ENCODE results near the gene SCLY.

Gene SCLY

DNA sequence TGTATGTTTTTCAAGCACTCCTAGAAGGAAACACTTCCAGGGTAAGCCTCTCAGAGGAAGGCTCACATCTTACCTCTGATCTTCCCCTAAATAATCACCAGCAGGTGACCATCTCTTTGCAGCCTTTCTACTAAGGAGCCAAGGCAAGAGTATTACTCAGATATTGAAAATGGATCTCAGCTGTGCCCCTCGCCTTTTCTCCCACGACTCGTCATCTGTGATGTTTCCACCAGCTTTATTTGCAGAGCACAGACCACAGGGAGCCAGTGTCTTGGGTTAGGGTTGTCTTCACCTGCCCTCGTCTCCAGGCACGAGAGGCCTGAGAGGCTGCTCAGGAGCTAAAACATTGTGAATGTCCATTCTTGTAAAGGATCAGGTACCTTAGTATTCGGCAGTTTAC is 16.9 kb upstream of the SCLY start:
- Histone ChIP-seq H3K4me1 (ENCODE audit: control insufficient read depth, insufficient read depth, low read length) (no peaks in the 10 kb centered on the region), H3K36me3 (ENCODE audit: control insufficient read depth in 2 of 2, insufficient read depth in 1 of 2, low read length in 2 of 2) (peaks cover 0 to 68% of the 10 kb centered on the region in 2 experiments; a peak in 2 of 3 replicates), H3K9me3 (ENCODE audit: control insufficient read depth, insufficient read depth, low read depth, low read length) (no peaks in the 10 kb centered on the region), H3K27ac (ENCODE audit: extremely low read depth, low read depth, low read length) (no peak overlapping the region), H3K4me3 (ENCODE audit: low read depth, low read length) (no peak overlapping the region)
- no peak for TF ChIP-seq ZNF18 (tag by site-specific recombination; IDR thresholded peaks at IDR 0.05)
- no peak for TF ChIP-seq ZNF488 (tag by site-specific recombination; IDR thresholded peaks at IDR 0.05)
- no peak for TF ChIP-seq EGR2 (tag by site-specific recombination; IDR thresholded peaks at IDR 0.05; ENCODE audit: low read depth)
- TF ChIP-seq ATF2 (tag by site-specific recombination; IDR thresholded peaks at IDR 0.05; ENCODE audit: low read depth): no peak
- TF ChIP-seq ZNF473 (tag by site-specific recombination; IDR thresholded peaks at IDR 0.05): no peak
- TF ChIP-seq SALL2 (tag by site-specific recombination; IDR thresholded peaks at IDR 0.05; ENCODE audit: borderline replicate concordance): no peak
- ChIA-PET POLR2A (no interaction called here), CTCF (no interaction called here)

DNA sequence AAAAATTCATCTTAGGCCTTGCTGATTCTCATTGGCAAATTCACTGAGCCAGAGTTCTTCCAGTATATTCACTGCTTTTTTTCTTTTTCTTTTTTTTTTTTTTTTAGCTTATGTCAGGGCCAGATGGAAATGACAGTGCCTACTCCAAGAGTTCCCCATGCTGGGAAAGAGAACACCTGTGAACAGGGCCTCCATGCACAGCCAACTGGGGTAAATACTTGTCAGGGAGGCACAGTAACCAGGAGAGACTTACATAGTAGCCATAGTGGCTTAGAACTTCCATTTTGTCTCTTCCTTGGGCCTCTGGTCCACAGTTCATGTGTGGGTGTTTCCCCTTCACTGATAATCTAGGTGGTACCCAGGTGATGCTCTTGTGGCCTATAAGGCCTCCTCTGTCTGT is 15.2 kb upstream of the SCLY start:
- CTCF ChIA-PET: interaction anchor here (0.6 kb wide), 2 partner anchors 115 to 672 kb away, joined by 3 to 4 read pairs; no protein-coding TSS in a partner anchor
- Histone ChIP-seq H3K9me3 (ENCODE audit: control insufficient read depth, insufficient read depth, low read depth, low read length) (no peaks in the 10 kb centered on the region), H3K27ac (ENCODE audit: extremely low read depth, low read depth, low read length) (no peak overlapping the region), H3K36me3 (ENCODE audit: control insufficient read depth in 2 of 2, insufficient read depth in 1 of 2, low read length in 2 of 2) (peaks cover 0 to 53% of the 10 kb centered on the region in 2 experiments; a peak in 1 of 3 replicates), H3K4me1 (ENCODE audit: control insufficient read depth, insufficient read depth, low read length) (no peaks in the 10 kb centered on the region), H3K4me3 (ENCODE audit: low read depth, low read length) (no peak overlapping the region)
- TF ChIP-seq ZNF560 (tag by site-specific recombination; IDR thresholded peaks at IDR 0.05; ENCODE audit: borderline replicate concordance) (no peak), ZNF18 (tag by site-specific recombination; IDR thresholded peaks at IDR 0.05) (no peak), RBAK (tag by site-specific recombination; IDR thresholded peaks at IDR 0.05) (no peak)
- POLR2A ChIA-PET: no interaction called here

DNA sequence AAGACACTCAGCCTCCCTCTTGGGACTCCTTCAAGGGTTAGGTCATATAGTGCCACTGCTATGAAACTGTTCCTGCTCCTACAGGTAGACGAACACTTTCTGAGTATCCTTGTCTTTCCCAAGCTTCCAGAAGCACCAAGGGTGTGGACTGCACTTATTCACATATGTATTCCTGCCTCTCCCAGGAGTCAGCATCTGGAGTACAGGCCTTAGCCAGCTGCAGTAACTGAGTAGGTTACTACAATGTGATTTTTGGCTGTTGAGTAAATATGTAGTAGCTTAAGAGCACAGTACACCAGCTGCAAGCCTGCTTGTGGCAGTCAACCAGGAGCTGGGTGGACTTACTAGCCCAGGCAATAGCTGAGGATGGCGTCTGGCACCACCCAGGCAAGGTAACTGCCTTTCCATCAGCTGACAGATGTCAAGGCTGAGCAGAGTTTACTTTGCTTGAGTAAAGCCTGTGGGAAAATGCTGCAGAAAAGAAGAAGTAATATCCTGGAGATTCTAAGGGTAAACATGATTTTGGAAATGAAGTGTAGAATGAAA is 14.0 kb upstream of the SCLY start:
- Histone ChIP-seq H3K4me1 (ENCODE audit: control insufficient read depth, insufficient read depth, low read length) (no peaks in the 10 kb centered on the region), H3K9me3 (ENCODE audit: control insufficient read depth, insufficient read depth, low read depth, low read length) (no peaks in the 10 kb centered on the region), H3K27ac (ENCODE audit: extremely low read depth, low read depth, low read length) (no peak overlapping the region), H3K4me3 (ENCODE audit: low read depth, low read length) (no peak overlapping the region), H3K36me3 (ENCODE audit: control insufficient read depth in 2 of 2, insufficient read depth in 1 of 2, low read length in 2 of 2) (peaks cover 0 to 41% of the 10 kb centered on the region in 2 experiments; a peak in 1 of 3 replicates)
- CTCF ChIA-PET: no interaction called here
- POLR2A ChIA-PET: no interaction called here
- no peak for TF ChIP-seq ZNF501 (tag by site-specific recombination; IDR thresholded peaks at IDR 0.05)
- TF ChIP-seq ZNF24 (tag by site-specific recombination; IDR thresholded peaks at IDR 0.05): no peak
- no peak for TF ChIP-seq ZNF548 (tag by site-specific recombination; IDR thresholded peaks at IDR 0.05)
- TF ChIP-seq AEBP2 (tag by site-specific recombination; IDR thresholded peaks at IDR 0.05; ENCODE audit: borderline replicate concordance): no peak
- TF ChIP-seq ZNF114 (tag by site-specific recombination; IDR thresholded peaks at IDR 0.05): no peak
- no peak for TF ChIP-seq ZNF521 (tag by site-specific recombination; IDR thresholded peaks at IDR 0.05)
- no peak for TF ChIP-seq ZNF48 (tag by site-specific recombination; IDR thresholded peaks at IDR 0.05)
- TF ChIP-seq KLF17 (tag by site-specific recombination; IDR thresholded peaks at IDR 0.05): no peak
- TF ChIP-seq ZNF555 (tag by site-specific recombination; conservative IDR thresholded peaks at IDR 0.05): no peak
- no peak for TF ChIP-seq ZNF335 (tag by site-specific recombination; conservative IDR thresholded peaks at IDR 0.05)
- TF ChIP-seq ZNF214 (tag by site-specific recombination; IDR thresholded peaks at IDR 0.05; ENCODE audit: borderline replicate concordance): no peak
- TF ChIP-seq ZNF10 (tag by site-specific recombination; IDR thresholded peaks at IDR 0.05): no peak
- no peak for TF ChIP-seq ZNF529 (tag by site-specific recombination; IDR thresholded peaks at IDR 0.05; ENCODE audit: insufficient replicate concordance)
- TF ChIP-seq ZNF692 (tag by site-specific recombination; IDR thresholded peaks at IDR 0.05): no peak
